GM23338 (cell line): ENCODE data around the gene DCUN1D2. TPM values are rescaled to one million over a fixed set of nuclear protein-coding genes. Genes with fewer than 3 reads are reported as not detected.
A peak's percentile ranks its signal among the peaks of the same experiment; 100 is the strongest.

Experiments
- ATAC-seq: fragments of 200-7000 bp; cut with Tn5 transposase; 3 replicates; pipeline ENCODE4 v1.9.1; 2020
- DNase-seq: peaks from one replicate; pipeline ENCODE4 v3.0.0-alpha.2; 2015; ENCODE audit warnings: low spot score
- H2AFZ ChIP-seq: fragments of 200-600 bp; sonication (generic); 2 replicates; pipeline ENCODE4 v1.8.0; 2016; ENCODE audit warnings: antibody characterized with exemption, mild to moderate bottlenecking, moderate library complexity
- H3F3A ChIP-seq: fragments of 200-600 bp; sonication (generic); replicated peaks from 2 replicates; pipeline ENCODE4 v1.8.0; 2017; ENCODE audit warnings: antibody characterized with exemption, mixed run types, low read depth
- H3K27ac ChIP-seq: fragments of 200-600 bp; sonication (generic); 2 replicates; pipeline ENCODE4 v1.6.1; 2016; ENCODE audit warnings: low read depth
- H3K27me3 ChIP-seq: fragments of 200-600 bp; sonication (generic); 2 replicates; pipeline ENCODE4 v1.8.0; 2016; ENCODE audit warnings: mild to moderate bottlenecking, mixed run types, moderate library complexity; ENCODE audit not compliant: insufficient read depth
- H3K36me3 ChIP-seq: fragments of 200-600 bp; sonication (generic); 2 replicates; pipeline ENCODE4 v1.8.0; 2016; ENCODE audit warnings: mild to moderate bottlenecking; ENCODE audit not compliant: insufficient read depth
- H3K4me1 ChIP-seq: fragments of 200-600 bp; sonication (generic); 2 replicates; pipeline ENCODE4 v1.8.0; 2016; ENCODE audit warnings: mild to moderate bottlenecking, moderate library complexity; ENCODE audit not compliant: insufficient read depth
- H3K4me2 ChIP-seq: fragments of 200-600 bp; sonication (generic); 2 replicates; pipeline ENCODE4 v1.7.1; 2017; ENCODE audit warnings: mixed run types
- H3K4me3 ChIP-seq: fragments of 200-600 bp; sonication (generic); 2 replicates; pipeline ENCODE4 v1.6.1; 2016; ENCODE audit warnings: mixed run types
- H3K79me2 ChIP-seq: fragments of 200-600 bp; sonication (generic); replicated peaks from 2 replicates; pipeline ENCODE4 v1.8.0; 2017; ENCODE audit warnings: mild to moderate bottlenecking; ENCODE audit not compliant: insufficient read depth
- H3K9me2 ChIP-seq: fragments of 200-600 bp; sonication (generic); 2 replicates; pipeline ENCODE4 v1.8.0; 2017; ENCODE audit not compliant: insufficient read depth
- H4K20me1 ChIP-seq: fragments of 200-600 bp; sonication (generic); replicated peaks from 2 replicates; pipeline ENCODE4 v1.8.0; 2017; ENCODE audit warnings: mild to moderate bottlenecking; ENCODE audit not compliant: insufficient read depth
- H3K27ac Mint-ChIP-seq: 2 replicates; pipeline ENCODE4 v1.8.0; 2020; ENCODE audit warnings: inconsistent platforms, mild to moderate bottlenecking, moderate library complexity, mixed read lengths
- H3K27me3 Mint-ChIP-seq: 3 replicates; pipeline ENCODE4 v1.8.0; 2022; ENCODE audit warnings: low read depth, mild to moderate bottlenecking, moderate library complexity, mixed read lengths, inconsistent platforms; ENCODE audit not compliant: insufficient read depth, poor library complexity
- H3K36me3 Mint-ChIP-seq: 3 replicates; pipeline ENCODE4 v1.8.0; 2021; ENCODE audit warnings: low read depth, mild to moderate bottlenecking, inconsistent platforms, moderate library complexity, mixed read lengths
- H3K4me1 Mint-ChIP-seq: 3 replicates; pipeline ENCODE4 v1.8.0; 2020; ENCODE audit warnings: mild to moderate bottlenecking, inconsistent platforms, mixed read lengths
- H3K4me3 Mint-ChIP-seq: 3 replicates; pipeline ENCODE4 v1.8.0; 2021; ENCODE audit warnings: moderate library complexity, mild to moderate bottlenecking, inconsistent platforms, mixed read lengths
- H3K9me3 Mint-ChIP-seq: 3 replicates; pipeline ENCODE4 v1.8.0; 2020; ENCODE audit warnings: moderate library complexity, mild to moderate bottlenecking, inconsistent platforms, mixed read lengths
- CREB1 ChIP-seq: fragments of 250-450 bp; sonication (Bioruptor Pico); IDR thresholded peaks from 2 replicates; pipeline ENCODE4 v1.5.0; 2020; ENCODE audit warnings: low read depth, mild to moderate bottlenecking, moderate library complexity
- EZH2 ChIP-seq: fragments of 200-600 bp; sonication (generic); IDR thresholded peaks from one replicate; pipeline ENCODE4 v1.8.0; 2017; ENCODE audit warnings: antibody characterized with exemption, mild to moderate bottlenecking, low read depth; ENCODE audit not compliant: unreplicated experiment
- JUNB ChIP-seq: IDR thresholded peaks from one replicate; pipeline ENCODE4 v1.6.1; 2016; ENCODE audit warnings: antibody characterized with exemption; ENCODE audit not compliant: unreplicated experiment
- NANOG ChIP-seq: IDR thresholded peaks from 2 replicates; pipeline ENCODE4 v1.6.1; 2016; ENCODE audit warnings: antibody characterized with exemption, borderline replicate concordance
- POLR2AphosphoS5 ChIP-seq: IDR thresholded peaks from 2 replicates; pipeline ENCODE4 v1.6.1; 2016; ENCODE audit warnings: antibody characterized with exemption, low read depth
- ZNF114 ChIP-seq: fragments of 250-450 bp; sonication (Bioruptor Pico); IDR thresholded peaks from 2 replicates; pipeline ENCODE4 v1.5.0; 2020; ENCODE audit warnings: mild to moderate bottlenecking, moderate library complexity
- ZNF331 ChIP-seq: fragments of 250-450 bp; sonication (Bioruptor Pico); IDR thresholded peaks from 2 replicates; pipeline ENCODE4 v1.5.0; 2020; ENCODE audit warnings: low read depth, mild to moderate bottlenecking, moderate library complexity
- polyA plus RNA-seq: library from polyadenylated mRNA; unstranded; fragments of >200 nt; fragmentation: Nextera tagmentation; extraction: Ambion mirVana; gene quantifications from 2 replicates; pipeline ENCODE4 v1.2.1, GENCODE V29; 2016
- total RNA-seq: library from RNA; depleted of rRNA; stranded (reverse); fragments of >200 nt; shearing (Covaris generic); gene quantifications from 2 replicates; pipeline ENCODE4 v1.2.3, GENCODE V29; 2014
- TF ChIP-seq, protein P1 (sequence below): fragments of 250-450 bp; sonication (Bioruptor Pico); IDR thresholded peaks from 2 replicates; pipeline ENCODE4 v1.5.0; 2020; ENCODE audit warnings: mild to moderate bottlenecking, moderate library complexity
- TF ChIP-seq, protein P2 (sequence below): IDR thresholded peaks from 2 replicates; pipeline ENCODE4 v1.6.1; 2016; ENCODE audit warnings: antibody characterized with exemption

Gene DCUN1D2
- total and polyA plus RNA-seq, 2 experiments from 2014 or later = 12.3 to 38.0 TPM

DNA sequence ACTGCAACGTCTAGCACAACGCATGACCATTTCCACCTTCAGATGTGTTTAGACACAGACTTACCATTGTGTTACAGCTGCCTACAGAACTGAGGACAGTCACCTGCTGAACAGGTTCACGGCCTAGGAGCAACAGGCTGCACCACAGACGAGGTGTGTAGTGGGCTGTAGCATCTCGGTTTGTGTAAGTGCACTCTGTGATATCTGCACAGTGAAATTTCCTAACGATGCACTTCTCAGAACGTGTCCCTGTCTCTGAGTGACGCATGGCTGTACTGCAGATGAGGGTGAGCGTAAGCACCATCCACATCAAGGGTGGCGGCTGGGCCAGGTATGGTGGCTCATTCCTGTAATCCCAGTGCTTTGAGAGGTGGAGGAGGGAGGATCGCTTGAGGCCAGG, 15.2 kb downstream of the DCUN1D2 start (continued):
- TF ChIP-seq, protein P1, sequence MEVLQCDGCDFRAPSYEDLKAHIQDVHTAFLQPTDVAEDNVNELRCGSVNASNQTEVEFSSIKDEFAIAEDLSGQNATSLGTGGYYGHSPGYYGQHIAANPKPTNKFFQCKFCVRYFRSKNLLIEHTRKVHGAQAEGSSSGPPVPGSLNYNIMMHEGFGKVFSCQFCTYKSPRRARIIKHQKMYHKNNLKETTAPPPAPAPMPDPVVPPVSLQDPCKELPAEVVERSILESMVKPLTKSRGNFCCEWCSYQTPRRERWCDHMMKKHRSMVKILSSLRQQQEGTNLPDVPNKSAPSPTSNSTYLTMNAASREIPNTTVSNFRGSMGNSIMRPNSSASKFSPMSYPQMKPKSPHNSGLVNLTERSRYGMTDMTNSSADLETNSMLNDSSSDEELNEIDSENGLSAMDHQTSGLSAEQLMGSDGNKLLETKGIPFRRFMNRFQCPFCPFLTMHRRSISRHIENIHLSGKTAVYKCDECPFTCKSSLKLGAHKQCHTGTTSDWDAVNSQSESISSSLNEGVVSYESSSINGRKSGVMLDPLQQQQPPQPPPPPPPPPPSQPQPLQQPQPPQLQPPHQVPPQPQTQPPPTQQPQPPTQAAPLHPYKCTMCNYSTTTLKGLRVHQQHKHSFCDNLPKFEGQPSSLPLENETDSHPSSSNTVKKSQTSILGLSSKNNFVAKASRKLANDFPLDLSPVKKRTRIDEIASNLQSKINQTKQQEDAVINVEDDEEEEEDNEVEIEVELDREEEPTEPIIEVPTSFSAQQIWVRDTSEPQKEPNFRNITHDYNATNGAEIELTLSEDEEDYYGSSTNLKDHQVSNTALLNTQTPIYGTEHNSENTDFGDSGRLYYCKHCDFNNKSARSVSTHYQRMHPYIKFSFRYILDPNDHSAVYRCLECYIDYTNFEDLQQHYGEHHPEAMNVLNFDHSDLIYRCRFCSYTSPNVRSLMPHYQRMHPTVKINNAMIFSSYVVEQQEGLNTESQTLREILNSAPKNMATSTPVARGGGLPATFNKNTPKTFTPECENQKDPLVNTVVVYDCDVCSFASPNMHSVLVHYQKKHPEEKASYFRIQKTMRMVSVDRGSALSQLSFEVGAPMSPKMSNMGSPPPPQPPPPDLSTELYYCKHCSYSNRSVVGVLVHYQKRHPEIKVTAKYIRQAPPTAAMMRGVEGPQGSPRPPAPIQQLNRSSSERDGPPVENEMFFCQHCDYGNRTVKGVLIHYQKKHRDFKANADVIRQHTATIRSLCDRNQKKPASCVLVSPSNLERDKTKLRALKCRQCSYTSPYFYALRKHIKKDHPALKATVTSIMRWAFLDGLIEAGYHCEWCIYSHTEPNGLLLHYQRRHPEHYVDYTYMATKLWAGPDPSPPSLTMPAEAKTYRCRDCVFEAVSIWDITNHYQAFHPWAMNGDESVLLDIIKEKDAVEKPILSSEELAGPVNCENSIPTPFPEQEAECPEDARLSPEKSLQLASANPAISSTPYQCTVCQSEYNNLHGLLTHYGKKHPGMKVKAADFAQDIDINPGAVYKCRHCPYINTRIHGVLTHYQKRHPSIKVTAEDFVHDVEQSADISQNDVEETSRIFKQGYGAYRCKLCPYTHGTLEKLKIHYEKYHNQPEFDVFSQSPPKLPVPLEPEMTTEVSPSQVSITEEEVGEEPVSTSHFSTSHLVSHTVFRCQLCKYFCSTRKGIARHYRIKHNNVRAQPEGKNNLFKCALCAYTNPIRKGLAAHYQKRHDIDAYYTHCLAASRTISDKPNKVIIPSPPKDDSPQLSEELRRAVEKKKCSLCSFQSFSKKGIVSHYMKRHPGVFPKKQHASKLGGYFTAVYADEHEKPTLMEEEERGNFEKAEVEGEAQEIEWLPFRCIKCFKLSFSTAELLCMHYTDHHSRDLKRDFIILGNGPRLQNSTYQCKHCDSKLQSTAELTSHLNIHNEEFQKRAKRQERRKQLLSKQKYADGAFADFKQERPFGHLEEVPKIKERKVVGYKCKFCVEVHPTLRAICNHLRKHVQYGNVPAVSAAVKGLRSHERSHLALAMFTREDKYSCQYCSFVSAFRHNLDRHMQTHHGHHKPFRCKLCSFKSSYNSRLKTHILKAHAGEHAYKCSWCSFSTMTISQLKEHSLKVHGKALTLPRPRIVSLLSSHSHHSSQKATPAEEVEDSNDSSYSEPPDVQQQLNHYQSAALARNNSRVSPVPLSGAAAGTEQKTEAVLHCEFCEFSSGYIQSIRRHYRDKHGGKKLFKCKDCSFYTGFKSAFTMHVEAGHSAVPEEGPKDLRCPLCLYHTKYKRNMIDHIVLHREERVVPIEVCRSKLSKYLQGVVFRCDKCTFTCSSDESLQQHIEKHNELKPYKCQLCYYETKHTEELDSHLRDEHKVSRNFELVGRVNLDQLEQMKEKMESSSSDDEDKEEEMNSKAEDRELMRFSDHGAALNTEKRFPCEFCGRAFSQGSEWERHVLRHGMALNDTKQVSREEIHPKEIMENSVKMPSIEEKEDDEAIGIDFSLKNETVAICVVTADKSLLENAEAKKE (CRISPR knock-in tag) = no peak
- TF ChIP-seq EZH2 (no peak), ZNF114 (no peak), ZNF331 (CRISPR knock-in tag) (no peak), POLR2AphosphoS5 (no peak)

DNA sequence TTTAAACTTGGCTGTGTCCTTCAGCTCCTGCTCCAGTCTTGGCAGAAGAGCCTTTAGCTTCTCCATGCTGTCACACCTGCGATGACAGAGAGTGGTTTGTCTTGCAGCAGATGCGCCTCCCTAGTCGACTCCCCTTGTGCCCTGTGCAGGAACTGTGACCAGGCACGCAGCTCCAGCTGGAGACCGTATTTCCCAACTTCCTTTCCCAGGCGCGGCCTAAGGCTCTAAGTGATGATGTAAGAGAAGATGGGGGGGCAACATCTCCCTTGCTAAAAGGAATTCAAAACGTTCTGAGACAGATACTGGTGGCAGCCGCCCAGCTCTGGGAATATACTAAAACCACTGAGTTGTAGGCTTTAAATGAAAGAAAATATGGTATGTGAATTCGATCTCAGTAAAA, 16.3 kb downstream of the DCUN1D2 start:
- H4K20me1 ChIP-seq = peaks cover 20% of the 10 kb centered on the region; the same call in 1 of the 2 replicates
- H3F3A ChIP-seq = peaks cover 10% of the 10 kb centered on the region; the same call in 1 of the 2 replicates
- ATAC-seq = no peak
- H2AFZ ChIP-seq = no peak overlapping the region
- no peaks in the 10 kb centered on the region for H3K27me3 ChIP-seq
- peaks cover 2% of the 10 kb centered on the region for H3K4me1 ChIP-seq
- no peaks in the 10 kb centered on the region for H3K9me3 Mint-ChIP-seq
- DNase-seq = no peak
- H3K27ac ChIP-seq = no peak overlapping the region
- H3K4me3 Mint-ChIP-seq = no peak overlapping the region
- peaks cover 39% of the 10 kb centered on the region for H3K36me3 ChIP-seq
- no peak overlapping the region for H3K4me3 ChIP-seq
- peaks cover 41% of the 10 kb centered on the region for H3K79me2 ChIP-seq
- H3K36me3 Mint-ChIP-seq = peaks cover 54% of the 10 kb centered on the region
- H3K4me1 Mint-ChIP-seq = peaks cover 6% of the 10 kb centered on the region; the same call in 2 of the 3 replicates
- no peaks in the 10 kb centered on the region for H3K9me2 ChIP-seq
- H3K4me2 ChIP-seq = no peak overlapping the region
- peak overlapping the region; percentile 68; the same call in 1 of the 2 replicates for H3K27ac Mint-ChIP-seq
- H3K27me3 Mint-ChIP-seq = peaks cover 5% of the 10 kb centered on the region
- TF ChIP-seq CREB1 (CRISPR knock-in tag) (no peak), EZH2 (no peak), POLR2AphosphoS5 (no peak), JUNB (no peak), ZNF331 (CRISPR knock-in tag) (no peak), NANOG (no peak)
- TF ChIP-seq, protein P2, sequence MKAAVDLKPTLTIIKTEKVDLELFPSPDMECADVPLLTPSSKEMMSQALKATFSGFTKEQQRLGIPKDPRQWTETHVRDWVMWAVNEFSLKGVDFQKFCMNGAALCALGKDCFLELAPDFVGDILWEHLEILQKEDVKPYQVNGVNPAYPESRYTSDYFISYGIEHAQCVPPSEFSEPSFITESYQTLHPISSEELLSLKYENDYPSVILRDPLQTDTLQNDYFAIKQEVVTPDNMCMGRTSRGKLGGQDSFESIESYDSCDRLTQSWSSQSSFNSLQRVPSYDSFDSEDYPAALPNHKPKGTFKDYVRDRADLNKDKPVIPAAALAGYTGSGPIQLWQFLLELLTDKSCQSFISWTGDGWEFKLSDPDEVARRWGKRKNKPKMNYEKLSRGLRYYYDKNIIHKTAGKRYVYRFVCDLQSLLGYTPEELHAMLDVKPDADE = no peak
- TF ChIP-seq, protein P1 (CRISPR knock-in tag) = no peak
